ENCODE results near the gene GDPD5.

DNA sequence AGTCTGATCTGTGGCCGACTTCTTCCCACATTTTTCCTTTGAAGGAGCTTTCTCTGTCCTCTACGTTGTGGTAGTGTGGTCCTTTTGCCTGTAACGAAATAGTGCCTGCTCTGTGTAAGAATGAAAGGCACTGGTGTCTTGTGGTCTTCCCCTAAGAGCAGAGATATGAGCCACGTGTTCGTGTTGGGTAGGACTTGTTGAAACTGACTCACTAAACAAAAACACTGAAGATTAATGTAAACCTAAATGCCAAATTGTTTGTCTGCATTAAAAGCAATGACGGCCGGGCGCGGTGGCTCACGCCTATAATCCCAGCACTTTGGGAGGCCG lies 136.5 kb downstream of the GDPD5 start:
- TF ChIP-seq, protein P1, sequence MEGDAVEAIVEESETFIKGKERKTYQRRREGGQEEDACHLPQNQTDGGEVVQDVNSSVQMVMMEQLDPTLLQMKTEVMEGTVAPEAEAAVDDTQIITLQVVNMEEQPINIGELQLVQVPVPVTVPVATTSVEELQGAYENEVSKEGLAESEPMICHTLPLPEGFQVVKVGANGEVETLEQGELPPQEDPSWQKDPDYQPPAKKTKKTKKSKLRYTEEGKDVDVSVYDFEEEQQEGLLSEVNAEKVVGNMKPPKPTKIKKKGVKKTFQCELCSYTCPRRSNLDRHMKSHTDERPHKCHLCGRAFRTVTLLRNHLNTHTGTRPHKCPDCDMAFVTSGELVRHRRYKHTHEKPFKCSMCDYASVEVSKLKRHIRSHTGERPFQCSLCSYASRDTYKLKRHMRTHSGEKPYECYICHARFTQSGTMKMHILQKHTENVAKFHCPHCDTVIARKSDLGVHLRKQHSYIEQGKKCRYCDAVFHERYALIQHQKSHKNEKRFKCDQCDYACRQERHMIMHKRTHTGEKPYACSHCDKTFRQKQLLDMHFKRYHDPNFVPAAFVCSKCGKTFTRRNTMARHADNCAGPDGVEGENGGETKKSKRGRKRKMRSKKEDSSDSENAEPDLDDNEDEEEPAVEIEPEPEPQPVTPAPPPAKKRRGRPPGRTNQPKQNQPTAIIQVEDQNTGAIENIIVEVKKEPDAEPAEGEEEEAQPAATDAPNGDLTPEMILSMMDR (IDR thresholded peaks at IDR 0.05), result no peak
- no peak for TF ChIP-seq POLR2A (IDR thresholded peaks at IDR 0.05)

All from uterus (tissue), 2 donors.